ENCODE data around the gene CKMT2. TPM values are rescaled to one million over a fixed set of nuclear protein-coding genes. Genes with fewer than 3 reads are reported as not detected.

The CKMT2 gene
- total and polyA plus RNA-seq, 2 of the 8 experiments (the other 6 are each of a cell fraction or from before 2014, with no cell fraction given) = 2.4 to 5.0 TPM

DNA sequence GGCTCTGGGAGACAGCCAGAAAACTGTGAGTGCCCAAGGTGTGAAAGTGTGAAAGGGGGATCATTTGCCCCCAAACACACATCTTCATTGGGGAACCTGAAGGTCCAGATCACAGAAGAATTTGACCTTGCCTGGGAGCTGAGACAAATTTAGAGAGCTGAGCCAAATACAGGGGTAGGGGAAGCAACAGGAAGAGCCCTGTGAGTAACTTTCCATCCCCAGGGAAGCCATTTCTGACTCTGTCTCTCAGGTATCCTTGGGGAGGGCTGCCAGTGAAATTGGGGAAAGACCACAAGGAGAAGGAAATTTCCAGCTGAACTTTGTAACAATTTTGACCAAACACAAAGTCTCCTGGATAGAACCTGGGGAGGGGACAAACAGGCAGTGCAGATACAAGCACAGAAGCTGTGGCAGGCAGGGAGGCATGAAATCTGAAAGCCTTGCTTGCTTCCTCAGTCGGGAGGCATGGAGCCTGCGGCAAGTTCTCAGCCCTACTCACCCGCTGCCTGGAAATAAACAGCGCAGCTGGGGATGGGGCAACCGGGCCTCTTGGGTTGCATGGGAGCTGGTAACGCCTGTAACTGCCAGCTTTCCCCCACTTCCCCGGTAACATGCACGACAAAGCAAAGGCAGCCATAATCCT, 36.8 kb downstream of the CKMT2 start:
- Histone ChIP-seq H3K36me3 (ENCODE audit: control insufficient read depth in 2 of 4, insufficient read depth in 4 of 4, low read length in 3 of 4) (no peaks in the 10 kb centered on the region), H4K20me1 (replicated peaks in 1 of 2; ENCODE audit: control insufficient read depth in 1 of 2, insufficient read depth in 2 of 2, low read length in 2 of 2) (peaks cover 0 to 4% of the 10 kb centered on the region in 2 experiments), H3K4me3 (ENCODE audit: extremely low read depth in 1 of 4, insufficient read depth in 2 of 4, low read depth in 3 of 4, low read length in 4 of 4) (no peak overlapping the region; a peak in 1 of 8 replicates), H4K91ac (replicated peaks; ENCODE audit: insufficient read length, low read length) (no peak overlapping the region), H3K9me3 (ENCODE audit: insufficient read depth in 2 of 2, low read depth in 1 of 2, low read length in 1 of 2) (no peaks in the 10 kb centered on the region), H3K79me2 (ENCODE audit: control insufficient read depth in 1 of 2, insufficient read depth in 2 of 2, low read length in 2 of 2) (peaks cover 0 to 67% of the 10 kb centered on the region in 2 experiments; a peak in 2 of 4 replicates), H2AK5ac (ENCODE audit: low read depth, low read length) (no peak overlapping the region), H3K14ac (ENCODE audit: insufficient read length) (no peak overlapping the region), H2BK120ac (replicated peaks; ENCODE audit: low read depth, low read length) (no peak overlapping the region), H4K8ac (ENCODE audit: extremely low read depth, insufficient read depth, low read length) (no peak overlapping the region), H4K5ac (ENCODE audit: insufficient read length, low read depth, low read length) (no peak overlapping the region), H2BK5ac (ENCODE audit: low read depth, low read length) (no peak overlapping the region; the same call in 1 of the 2 replicates), H3K79me1 (ENCODE audit: low read depth, low read length) (0 out of 2 replicates have a peak, but pooled peaks cover 3% of the 10 kb centered on the region), H2AFZ (ENCODE audit: low read length) (no peak overlapping the region), H2BK20ac (ENCODE audit: low read length) (no peak overlapping the region), H3K23me2 (ENCODE audit: low read depth, low read length) (no peaks in the 10 kb centered on the region), H3K18ac (ENCODE audit: extremely low read depth, low read length) (peak overlapping the region; percentile 44; the same call in 1 of the 2 replicates), H3K9ac (replicated peaks in 1 of 4; ENCODE audit: extremely low read depth in 1 of 4, low read depth in 3 of 4, low read length in 3 of 4) (peak overlapping the region in 2 of 4 experiments; percentile 21 to 25; a peak in 1 of 7 replicates), H3K4me2 (ENCODE audit: insufficient read depth in 1 of 2, low read depth in 2 of 2, low read length in 2 of 2) (peak overlapping the region; percentile 8 to 36; a peak in 2 of 4 replicates), H3K27me3 (replicated peaks in 1 of 4; ENCODE audit: control insufficient read depth in 3 of 4, extremely low read depth in 1 of 4, insufficient read depth in 3 of 4, low read length in 3 of 4) (no peaks in the 10 kb centered on the region), H3K4me1 (replicated peaks in 1 of 4; ENCODE audit: control insufficient read depth in 3 of 4, insufficient read depth in 4 of 4, low read length in 3 of 4) (peaks cover 0 to 11% (median 3%) of the 10 kb centered on the region in 4 experiments; a peak in 3 of 7 replicates), H3K27ac (ENCODE audit: low read depth, low read length) (peak overlapping the region; percentile 47; the same call in 1 of the 2 replicates), H3K56ac (replicated peaks; ENCODE audit: insufficient read length, low read depth, low read length) (no peak overlapping the region), H3K4ac (replicated peaks; ENCODE audit: insufficient read length, low read depth, low read length) (no peak overlapping the region), H2BK12ac (ENCODE audit: low read depth, low read length) (0 out of 2 replicates have a peak overlapping the region, but pooled peaks have one; percentile 27), H3K23ac (ENCODE audit: insufficient read length) (no peak overlapping the region), H2BK15ac (ENCODE audit: low read length) (0 out of 2 replicates have a peak overlapping the region, but pooled peaks have one; percentile 21)
- FAIRE-seq (no peak), DNase-seq (ENCODE audit: low read depth in 1 of 2, low spot score in 2 of 2) (no peak)
- CTCF ChIA-PET (ENCODE audit: partially characterized antibody) = interaction anchor here (0.6 to 2.1 kb wide), 9 partner anchors 13 to 104 kb away, joined by 3 to 8 read pairs (median 5); no protein-coding TSS in a partner anchor
- 86% methylated on average over 8 of the region's 8 CpGs; no CpG with 5 or more reads in 1 of the 2 experiments for WGBS, 2 experiments (ENCODE audit: extremely low coverage in 1 of 2, insufficient coverage in 1 of 2, insufficient read length in 1 of 2, insufficient replicate concordance in 2 of 2, low coverage in 1 of 2, low lambda C conversion rate in 2 of 2, missing lambda C conversion rate in 1 of 2)
- POLR2A ChIA-PET (ENCODE audit: partially characterized antibody) = interaction anchor here (0.6 to 2.2 kb wide), 4 partner anchors 12 to 88 kb away, joined by 3 to 7 read pairs (median 4); partner anchors contain the start of gene CKMT2
- TF ChIP-seq YY1 (IDR thresholded peaks at IDR 0.05; ENCODE audit: low read depth, low read length) = no peak

Data from H1 (cell line).